Prostate gland (tissue), 2 donors: ENCODE results near the gene MFSD12.

ENCODE experiments used
- CTCF ChIP-seq, 4 experiments: fragments of 200-600 bp in 2 of 4; fragments of 450-650 bp in 2 of 4; sonication (generic) in 2 of 4; IDR thresholded peaks; 1 replicate in 3 of 4; 2 replicates in 1 of 4; pipeline ENCODE4 v1.5.1; 2016 to 2019; ENCODE audit warnings: antibody characterized with exemption in 4 of 4, mild to moderate bottlenecking in 2 of 4, moderate library complexity in 2 of 4
- POLR2A ChIP-seq: fragments of 450-650 bp; IDR thresholded peaks from one replicate; pipeline ENCODE4 v1.6.1; 2016; ENCODE audit warnings: antibody characterized with exemption, mild to moderate bottlenecking
- POLR2AphosphoS5 ChIP-seq: sonication (generic); formaldehyde crosslinking; IDR thresholded peaks from one replicate; pipeline ENCODE4 v1.6.1; 2017; ENCODE audit warnings: antibody characterized with exemption

- TF ChIP-seq CTCF (IDR thresholded peaks at IDR 0.05) (no peak), POLR2A (no peak), POLR2AphosphoS5 (no peak)
Measured at GRCh38 chr19:3526507-3527237, 30.7 kb downstream of the MFSD12 start.
